HPDE6-E6E7 (cell line): ENCODE results near the gene FKBP1C.
"Not testable (repeated sequence)": the region's sequence is repeated elsewhere in the genome, so short reads cannot be mapped to it uniquely, and the experiment has no call there.

Source experiments
- DNase-seq: peaks from one replicate; pipeline ENCODE4 v3.0.0; 2011; ENCODE audit warnings: missing footprints; ENCODE audit errors: extremely low spot score

Gene FKBP1C

GRCh38 chr6:63211343-63211742 lies at the start of gene FKBP1C:
Gene FKBP1C (plus strand): TSS chr6:63211469.
- not testable (repeated sequence) for DNase-seq

DNA sequence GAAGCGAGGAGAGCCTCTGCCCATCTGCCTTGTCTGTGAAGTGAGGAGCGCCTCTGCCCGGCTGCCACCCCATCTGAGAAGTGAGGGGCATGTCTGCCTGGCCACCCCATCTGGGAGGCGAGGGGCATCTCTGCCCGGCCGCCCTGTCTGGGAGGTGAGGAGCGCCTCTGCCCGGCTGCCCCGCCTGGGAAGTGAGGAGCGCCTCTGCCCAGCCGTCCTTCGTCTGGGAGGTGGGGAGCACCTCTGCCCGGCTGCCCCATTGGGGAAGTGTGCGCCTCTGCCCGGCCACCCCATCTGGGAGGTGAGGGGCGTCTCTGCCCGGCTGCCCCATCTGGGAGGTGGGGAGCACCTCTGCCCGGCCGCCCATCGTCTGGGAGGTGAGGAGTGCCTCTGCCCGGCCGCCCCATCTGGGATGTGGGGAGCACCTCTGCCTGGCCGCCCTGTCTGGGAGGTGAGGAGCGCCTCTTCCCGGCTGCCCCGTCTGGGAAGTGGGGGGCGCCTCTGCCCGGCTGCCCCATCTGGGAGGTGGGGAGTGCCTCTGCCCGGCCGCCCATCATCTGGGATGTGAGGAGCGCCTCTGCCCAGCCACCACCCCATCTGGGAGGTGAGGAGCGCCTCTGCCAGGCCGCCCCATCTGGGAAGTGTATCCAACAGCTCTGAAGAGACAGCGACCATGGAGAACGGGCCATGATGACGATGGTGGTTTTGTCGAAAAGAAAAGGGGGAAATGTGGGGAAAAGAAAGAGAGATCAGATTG lies 47.0 kb upstream of the FKBP1C start:
- DNase-seq = not testable (repeated sequence)

DNA sequence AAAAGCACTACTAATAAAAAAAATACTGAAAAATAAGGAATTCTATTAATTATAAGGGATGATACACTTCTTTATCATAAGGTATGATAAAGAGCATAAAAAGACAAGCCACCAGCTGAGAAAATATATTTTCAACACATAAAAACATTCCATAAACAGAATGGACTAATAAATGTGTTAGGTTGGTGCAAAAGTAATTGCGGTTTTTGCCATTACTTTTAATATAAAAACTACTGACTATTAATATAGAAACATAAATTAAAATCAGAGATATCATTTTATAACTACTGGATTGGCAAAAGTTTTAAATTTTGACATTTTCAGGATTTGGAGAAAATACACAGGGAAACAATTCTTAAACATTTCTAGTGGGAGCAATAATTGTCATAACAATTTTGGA lies 37.1 kb upstream of the FKBP1C start:
- no peak for DNase-seq

- no peak for DNase-seq
Observed at GRCh38 chr6:63176181-63176580, 35.1 kb upstream of the FKBP1C start.

DNA sequence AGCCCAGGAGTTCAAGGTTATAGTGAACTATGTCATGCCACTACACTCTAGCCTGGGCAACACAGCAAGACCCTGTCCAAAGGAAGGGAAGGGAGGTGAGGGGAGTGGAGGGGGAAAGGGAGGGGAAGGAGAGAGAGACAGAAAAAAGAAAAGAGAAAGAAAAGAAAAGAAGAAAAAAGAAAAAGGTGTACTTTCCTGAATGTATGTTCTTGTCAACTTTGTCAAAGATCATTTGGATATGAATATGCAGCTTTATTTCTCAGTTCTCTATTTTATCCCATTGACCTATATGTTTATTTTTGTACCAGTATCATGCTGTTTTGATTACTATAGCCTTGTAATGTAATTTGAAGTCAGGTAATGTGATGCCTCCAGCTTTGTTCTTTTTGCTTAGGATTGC lies 30.9 kb upstream of the FKBP1C start:
- no peak for DNase-seq

DNA sequence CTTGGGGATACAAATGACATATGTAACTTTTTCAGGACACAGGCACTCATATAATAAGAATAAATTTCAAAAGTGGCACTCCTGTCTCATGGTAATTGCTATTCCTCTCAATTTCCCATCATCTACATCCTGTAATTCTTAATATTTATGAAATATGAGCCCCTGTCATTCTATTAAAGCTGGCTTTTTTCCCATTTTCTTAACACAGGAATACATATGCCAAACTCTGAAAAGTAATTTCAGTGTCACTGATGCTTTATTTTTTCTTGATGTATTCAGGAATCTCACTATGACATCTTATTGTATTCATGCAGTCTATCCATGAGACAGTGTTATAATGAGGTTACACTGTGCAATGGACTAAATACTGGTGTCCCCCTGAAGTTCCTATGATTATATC lies 24.3 kb upstream of the FKBP1C start:
- no peak for DNase-seq

DNA sequence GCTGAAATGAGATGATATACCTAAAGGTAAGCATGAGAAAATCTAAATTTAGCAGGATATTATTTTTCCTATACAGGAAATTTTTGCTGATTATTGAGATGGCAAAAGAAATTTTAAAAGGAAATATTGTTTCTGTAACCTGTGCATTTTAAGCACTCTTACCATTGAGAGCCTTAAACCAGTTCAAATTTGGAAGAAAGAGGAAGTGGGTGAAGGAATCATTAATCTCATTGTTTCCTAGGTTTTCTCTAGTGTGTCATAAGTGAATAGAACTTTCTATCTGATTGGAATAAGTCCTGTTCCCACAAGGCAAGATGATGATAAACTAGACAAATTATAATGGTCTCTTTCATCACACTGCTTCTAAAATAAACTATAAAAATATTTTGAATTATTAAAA lies 22.4 kb upstream of the FKBP1C start:
- DNase-seq = no peak

DNA sequence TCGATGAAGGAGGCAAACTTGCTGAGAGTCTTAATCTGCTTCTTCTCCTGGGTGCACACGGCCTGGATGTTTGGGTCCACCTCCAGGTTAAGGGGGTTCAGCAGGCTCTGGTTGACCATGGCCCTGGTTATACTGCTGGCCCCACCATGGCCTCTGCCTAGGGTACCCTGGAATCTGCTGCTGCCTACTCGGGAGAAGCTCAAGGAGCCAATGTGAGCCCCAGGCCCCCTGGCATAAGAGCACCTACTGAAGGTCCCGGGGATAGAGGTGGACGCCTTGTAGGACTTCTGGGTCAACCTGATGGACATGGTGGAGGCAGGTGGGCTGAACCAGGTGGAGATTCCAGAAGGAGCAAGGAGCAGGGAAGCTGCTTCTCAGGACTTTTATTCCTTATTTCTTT lies 17.9 kb upstream of the FKBP1C start:
- DNase-seq = no peak

DNA sequence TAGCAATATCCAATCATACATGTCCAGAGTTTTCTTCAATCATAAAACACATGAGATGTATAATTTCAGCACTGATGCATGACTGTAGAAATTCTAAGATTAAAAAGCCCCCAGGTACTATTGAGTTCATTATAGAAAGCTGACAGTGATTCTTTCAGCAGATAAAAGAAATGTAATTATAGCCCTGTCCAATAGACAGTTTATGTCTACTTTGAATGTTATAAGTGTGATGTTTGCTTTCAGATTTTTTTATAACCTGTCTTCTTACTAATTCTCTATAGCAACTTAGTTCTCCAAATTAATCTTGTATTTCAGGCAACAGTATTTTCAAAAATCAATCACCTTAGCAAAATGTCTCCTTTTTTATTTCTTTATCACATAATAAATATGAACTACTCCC lies 13.5 kb upstream of the FKBP1C start:
- DNase-seq = no peak

- DNase-seq = no peak
Observed at GRCh38 chr6:63213325-63213724, 2.1 kb downstream of the FKBP1C start.

- no peak for DNase-seq
Observed at GRCh38 chr6:63214816-63215215, 3.5 kb downstream of the FKBP1C start.

DNA sequence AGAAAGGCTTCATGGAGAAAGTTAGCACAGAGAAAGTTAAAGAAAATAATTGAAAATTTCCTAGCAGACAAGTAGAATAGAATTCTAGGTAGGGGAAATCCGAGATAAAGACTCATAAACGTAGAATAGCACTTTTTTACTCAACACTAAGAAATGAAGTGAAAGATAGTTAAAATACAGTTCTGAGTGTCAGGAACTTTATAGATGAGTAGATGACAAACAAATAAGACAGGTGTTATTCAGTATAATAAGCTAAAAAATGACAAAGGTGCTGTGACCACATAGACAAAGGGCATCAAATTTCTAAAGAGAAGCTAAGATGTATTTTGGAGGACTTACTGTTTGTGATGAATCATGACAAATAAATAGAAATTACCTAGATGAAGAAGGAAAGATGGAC lies 12.9 kb downstream of the FKBP1C start:
- DNase-seq = no peak

- DNase-seq = not testable (repeated sequence)
Observed at GRCh38 chr6:63225987-63226386, 14.7 kb downstream of the FKBP1C start.

DNA sequence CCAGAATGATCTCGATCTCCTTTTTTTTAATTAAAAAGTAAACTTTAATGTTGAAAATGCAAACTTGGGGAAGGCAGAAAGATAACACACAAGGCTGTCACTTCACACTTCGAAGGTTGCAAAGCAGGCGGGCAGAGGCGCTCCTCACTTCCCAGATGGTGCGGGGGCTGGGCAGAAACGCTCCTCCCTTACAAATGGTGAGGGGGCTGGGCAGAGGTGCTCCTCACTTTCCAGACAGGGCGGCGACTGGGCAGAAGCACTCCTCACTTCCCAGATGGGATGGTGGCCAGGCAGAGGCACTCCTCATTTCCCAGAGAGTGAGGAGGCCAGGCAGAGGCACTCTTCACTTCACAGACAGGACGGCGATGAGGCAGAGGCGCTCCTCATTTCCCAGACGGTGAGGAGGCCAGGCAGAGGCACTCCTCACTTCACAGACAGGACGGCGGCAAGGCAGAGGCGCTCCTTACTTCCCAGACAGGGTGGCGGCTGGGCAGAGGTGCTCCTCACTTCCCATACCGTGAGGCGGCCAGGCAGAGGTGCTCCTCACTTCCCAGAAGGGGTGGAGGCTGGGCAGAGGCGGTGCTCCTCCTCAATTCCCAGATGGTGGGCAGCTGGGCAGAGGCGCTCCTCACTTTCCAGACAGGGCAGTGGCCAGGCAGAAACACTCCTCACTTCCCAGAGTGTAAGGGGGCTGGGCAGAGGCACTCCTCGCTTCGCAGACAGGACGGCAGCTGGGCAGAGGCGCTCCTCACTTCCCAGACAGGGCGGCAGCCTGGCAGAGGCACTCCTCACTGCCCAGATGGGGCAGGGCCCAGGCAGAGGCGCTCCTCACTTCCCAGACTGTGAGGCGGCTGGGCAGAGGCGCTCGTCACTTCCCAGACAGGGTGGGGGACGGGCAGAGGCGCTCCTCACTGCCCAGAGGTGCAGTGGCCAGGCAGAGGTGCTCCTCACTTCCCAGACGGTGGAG lies 16.9 kb downstream of the FKBP1C start:
- DNase-seq = not testable (repeated sequence)

DNA sequence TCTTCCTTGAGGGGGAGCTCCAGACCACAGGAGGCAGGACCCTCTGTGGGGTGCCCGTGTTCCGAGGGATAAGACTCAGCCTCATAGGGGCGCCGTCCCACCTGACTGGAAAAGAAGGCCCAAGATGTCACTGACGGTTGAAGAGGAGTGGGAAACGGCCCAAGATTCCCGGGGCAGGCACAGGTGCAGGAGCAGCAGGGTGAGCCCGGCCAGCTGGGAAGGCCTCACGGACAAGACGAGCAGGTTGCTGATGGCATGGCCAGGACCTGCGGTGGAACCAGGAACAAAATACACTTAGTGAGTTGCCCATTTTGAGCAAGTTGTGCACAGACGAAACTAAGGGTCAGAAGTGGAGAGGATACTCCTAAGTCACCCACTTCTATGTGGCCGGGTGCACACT lies 18.8 kb downstream of the FKBP1C start:
- DNase-seq = not testable (repeated sequence)

DNA sequence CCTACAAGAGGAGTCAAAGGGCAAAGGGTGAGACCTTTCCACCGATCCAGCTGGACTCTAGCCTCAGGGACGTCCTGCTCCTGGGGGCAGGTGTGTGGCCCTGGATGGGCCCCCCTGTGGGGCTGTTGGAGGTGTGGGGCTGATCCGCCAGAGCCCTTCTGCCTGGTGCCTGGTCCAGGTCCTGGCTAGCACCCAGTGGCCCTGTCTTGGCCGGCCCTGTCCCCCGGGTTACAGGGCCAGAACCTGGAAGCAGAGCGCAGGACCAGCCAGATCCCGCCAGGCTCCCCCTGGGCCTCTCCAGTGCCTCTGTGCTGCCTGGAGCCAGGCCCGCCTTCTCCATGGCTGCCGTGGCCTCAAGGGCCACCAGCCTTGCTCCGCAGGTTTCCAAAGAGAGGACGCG lies 19.2 kb downstream of the FKBP1C start:
- not testable (repeated sequence) for DNase-seq

DNA sequence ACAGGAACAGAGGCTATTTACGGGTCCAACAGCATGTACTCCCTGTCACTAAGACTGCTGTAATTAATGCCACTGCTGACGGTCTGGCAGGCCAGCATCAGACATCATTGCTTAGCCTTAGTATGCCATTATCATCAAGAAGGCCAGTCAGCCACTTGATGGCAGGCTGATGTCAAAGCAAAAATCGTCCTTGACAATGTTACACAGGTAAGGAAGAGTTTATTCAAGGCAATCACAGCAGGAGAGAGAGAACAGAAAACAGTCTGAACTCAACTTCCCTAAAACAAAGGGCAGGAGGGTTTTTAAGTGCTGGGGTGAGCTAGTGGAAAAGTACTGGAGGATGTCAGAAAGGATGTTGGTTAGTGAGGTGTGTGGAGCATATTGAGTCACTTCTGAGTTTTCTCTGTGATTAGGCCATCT lies 25.1 kb downstream of the FKBP1C start:
- no peak for DNase-seq

DNA sequence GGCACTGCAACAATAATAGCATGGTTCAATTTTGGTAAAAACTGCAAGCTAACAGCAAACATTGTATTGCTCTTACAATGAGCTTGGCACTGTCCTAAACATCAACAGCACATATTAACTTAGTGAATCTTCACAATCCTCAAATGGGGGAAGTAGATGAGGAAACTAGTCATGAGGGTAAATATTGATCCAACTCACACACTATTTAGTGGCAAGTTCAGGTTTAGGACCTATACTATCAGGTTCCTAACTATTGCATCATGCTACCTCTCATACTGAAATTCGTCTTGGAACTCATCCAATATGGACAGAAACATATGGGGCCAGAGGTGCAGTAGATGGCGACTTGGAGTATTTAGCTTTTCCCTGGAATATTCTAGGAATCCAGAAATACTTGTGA lies 34.2 kb downstream of the FKBP1C start:
- no peak for DNase-seq

DNA sequence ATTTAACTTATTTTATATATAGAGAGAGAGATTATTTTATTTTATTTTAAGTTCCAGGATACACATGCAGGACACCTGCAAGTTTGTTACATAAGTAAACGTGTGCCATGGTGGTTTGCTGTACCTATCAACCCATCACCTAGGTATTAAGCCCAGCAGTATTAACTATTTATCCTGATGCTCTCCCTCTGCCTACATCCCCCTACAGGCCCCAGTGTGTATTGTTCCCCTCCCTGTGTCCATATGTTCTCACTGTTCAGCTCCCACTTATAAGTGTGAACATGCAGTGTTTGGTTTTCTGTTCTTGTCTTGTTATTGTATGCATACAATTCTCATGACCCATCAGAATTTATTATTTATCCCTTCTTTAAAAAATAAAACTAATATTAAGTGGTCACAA lies 34.6 kb downstream of the FKBP1C start:
- no peak for DNase-seq

DNA sequence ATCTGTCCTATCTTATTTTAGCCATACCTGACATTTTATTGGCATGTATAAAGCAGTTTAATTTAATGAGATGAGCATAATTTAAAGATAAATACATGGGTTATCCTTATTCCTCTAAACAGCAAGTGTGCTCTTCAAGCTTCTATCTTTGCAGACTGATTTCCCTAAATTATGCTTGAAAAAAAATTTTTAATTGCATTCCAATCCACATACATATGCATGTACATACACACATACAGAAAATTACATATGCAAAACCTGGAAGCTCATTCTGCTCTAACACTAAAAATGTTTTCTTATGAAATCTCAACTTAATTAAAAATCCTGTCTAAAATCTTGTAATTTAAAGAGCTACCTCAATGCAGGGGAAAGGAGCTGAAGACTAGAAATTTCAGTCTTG lies 35.3 kb downstream of the FKBP1C start:
- no peak for DNase-seq

- no peak for DNase-seq
Observed at GRCh38 chr6:63249875-63250482, 38.7 kb downstream of the FKBP1C start.

DNA sequence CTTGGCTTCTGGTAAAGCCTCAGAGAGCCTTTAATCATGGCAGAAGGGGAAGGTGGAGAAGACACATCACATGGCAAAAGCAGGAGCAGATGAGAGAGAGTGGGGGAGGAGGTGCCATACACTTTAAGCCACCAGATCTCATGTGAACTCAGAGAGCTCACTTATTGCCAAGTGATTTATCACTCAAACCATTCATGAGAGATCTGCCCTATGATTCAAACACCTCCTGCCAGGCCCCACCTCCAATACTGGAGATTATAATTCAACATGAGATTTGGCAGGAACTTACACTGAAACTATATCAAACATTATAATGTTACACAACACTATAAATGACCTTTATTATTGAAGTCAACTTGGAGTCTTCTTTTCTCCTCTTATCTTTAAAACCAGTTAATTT lies 47.9 kb downstream of the FKBP1C start:
- DNase-seq = no peak
